PFSK-1 (cell line): ENCODE measurements around the gene NPHS2. TPM values are rescaled to one million over a fixed set of nuclear protein-coding genes. Genes with fewer than 3 reads are reported as not detected.

Experiments used
- FOXP2 ChIP-seq: optimal IDR thresholded peaks from 2 replicates; pipeline ENCODE3; 2011; ENCODE audit warnings: borderline replicate concordance, control low read depth, inconsistent platforms; ENCODE audit not compliant: insufficient read depth; ENCODE audit errors: extremely low read length, extremely low read depth
- POLR2AphosphoS5 ChIP-seq: IDR thresholded peaks from 2 replicates; pipeline ENCODE4 v1.6.1; 2012; ENCODE audit warnings: low read depth, mild to moderate bottlenecking, control low read depth, low read length, moderate library complexity
- REST ChIP-seq, 2 experiments: IDR thresholded peaks; 2 replicates each; pipeline versions ENCODE4 v1.6.1 to v1.8.0; 2011 to 2012; ENCODE audit warnings: low read depth in 2 of 2, low read length in 2 of 2, control low read depth in 1 of 2, inconsistent platforms in 1 of 2, mild to moderate bottlenecking in 1 of 2, moderate library complexity in 1 of 2; ENCODE audit not compliant: insufficient read depth in 1 of 2
- SIN3A ChIP-seq: IDR thresholded peaks from 2 replicates; pipeline ENCODE4 v1.6.1; 2012; ENCODE audit warnings: mild to moderate bottlenecking, low read length, moderate library complexity, borderline replicate concordance; ENCODE audit not compliant: insufficient read depth
- TAF1 ChIP-seq: IDR thresholded peaks from 2 replicates; pipeline ENCODE4 v1.6.1; 2012; ENCODE audit warnings: low read length, control low read depth, borderline replicate concordance; ENCODE audit not compliant: insufficient read depth
- polyA plus RNA-seq: library from polyadenylated mRNA; unstranded; fragments of >200 nt; gene quantifications from one replicate; pipeline ENCODE4 v1.2.1, GENCODE V29; 2012; ENCODE audit warnings: low read depth, missing spikeins; ENCODE audit not compliant: insufficient read length

NPHS2 gene
- not detected for polyA plus RNA-seq

- TF ChIP-seq TAF1 (no peak), FOXP2 (no peak), SIN3A (no peak), POLR2AphosphoS5 (no peak), REST (IDR thresholded peaks at IDR 0.05; ENCODE audit: insufficient read depth in 1 of 2, low read depth in 2 of 2, low read length in 2 of 2) (no peak)
Observed at GRCh38 chr1:179575497-179576314, at the start of gene NPHS2. Gene NPHS2, minus strand, starts transcription at chr1:179575948. Its CDS starts 84 bp downstream, at chr1:179575864.

- TF ChIP-seq POLR2AphosphoS5 (no peak), TAF1 (no peak), REST (IDR thresholded peaks at IDR 0.05; ENCODE audit: insufficient read depth in 1 of 2, low read depth in 2 of 2, low read length in 2 of 2) (no peak), FOXP2 (no peak), SIN3A (no peak)
Observed at GRCh38 chr1:179612361-179612760, 36.6 kb upstream of the NPHS2 start.

- TF ChIP-seq POLR2AphosphoS5 (no peak), FOXP2 (no peak), REST (IDR thresholded peaks at IDR 0.05; ENCODE audit: insufficient read depth in 1 of 2, low read depth in 2 of 2, low read length in 2 of 2) (no peak), TAF1 (no peak), SIN3A (no peak)
Observed at GRCh38 chr1:179601093-179601492, 25.3 kb upstream of the NPHS2 start.

- no peak for TF ChIP-seq FOXP2
- no peak for TF ChIP-seq POLR2AphosphoS5
- no peak for TF ChIP-seq TAF1
- TF ChIP-seq SIN3A: no peak
- no peak for TF ChIP-seq REST (IDR thresholded peaks at IDR 0.05; ENCODE audit: insufficient read depth in 1 of 2, low read depth in 2 of 2, low read length in 2 of 2)
Observed at GRCh38 chr1:179599623-179600249, 24.0 kb upstream of the NPHS2 start.

- TF ChIP-seq SIN3A (no peak), TAF1 (no peak), POLR2AphosphoS5 (no peak), REST (IDR thresholded peaks at IDR 0.05; ENCODE audit: insufficient read depth in 1 of 2, low read depth in 2 of 2, low read length in 2 of 2) (no peak)
Observed at GRCh38 chr1:179598631-179599030, 22.9 kb upstream of the NPHS2 start.
